Neuronal stem cell (in vitro differentiated cells): Measurements from ENCODE around the gene CCL28.

Source experiments
- DNase-seq: peaks from one replicate; pipeline ENCODE4 v3.0.0-alpha.2; 2013; ENCODE audit warnings: low spot score
- H2AFZ ChIP-seq: one replicate; pipeline ENCODE4 v1.6.1; 2013; ENCODE audit warnings: mild to moderate bottlenecking, low read length, inconsistent platforms
- H2AK5ac ChIP-seq: 2 replicates; pipeline ENCODE4 v1.6.1; 2013; ENCODE audit warnings: low read depth, mild to moderate bottlenecking, inconsistent platforms, low read length, moderate library complexity, mixed read lengths
- H2BK120ac ChIP-seq: 2 replicates; pipeline ENCODE4 v1.6.1; 2013; ENCODE audit warnings: low read depth, mild to moderate bottlenecking, inconsistent platforms, low read length, moderate library complexity, mixed read lengths
- H2BK12ac ChIP-seq: one replicate; pipeline ENCODE4 v1.6.1; 2013; ENCODE audit warnings: low read length, inconsistent platforms
- H2BK15ac ChIP-seq: 2 replicates; pipeline ENCODE4 v1.6.1; 2013; ENCODE audit warnings: mild to moderate bottlenecking, low read length, inconsistent platforms, mixed read lengths
- H2BK5ac ChIP-seq: one replicate; pipeline ENCODE4 v1.6.1; 2013; ENCODE audit warnings: inconsistent platforms, mild to moderate bottlenecking, low read length, moderate library complexity
- H3K14ac ChIP-seq: one replicate; pipeline ENCODE4 v1.6.1; 2013; ENCODE audit warnings: low read length, inconsistent platforms
- H3K18ac ChIP-seq: 2 replicates; pipeline ENCODE4 v1.6.1; 2013; ENCODE audit warnings: low read length, inconsistent platforms
- H3K23ac ChIP-seq: 2 replicates; pipeline ENCODE4 v1.6.1; 2013; ENCODE audit warnings: low read depth, mild to moderate bottlenecking, mixed read lengths, low read length, inconsistent platforms; ENCODE audit not compliant: poor library complexity
- H3K27ac ChIP-seq: replicated peaks from 3 replicates; pipeline ENCODE4 v1.5.1; 2013; ENCODE audit warnings: low read length, inconsistent platforms
- H3K27me3 ChIP-seq, 3 experiments: 2 replicates each; pipeline ENCODE4 v1.6.1; 2013; ENCODE audit warnings: low read length in 3 of 3, mild to moderate bottlenecking in 2 of 3, inconsistent platforms in 1 of 3, low read depth in 1 of 3, mixed read lengths in 1 of 3, moderate library complexity in 1 of 3; ENCODE audit not compliant: control insufficient read depth in 3 of 3, insufficient read depth in 3 of 3
- H3K36me3 ChIP-seq, 2 donors: replicated peaks in 1 of 2; 2 replicates each; pipeline ENCODE4 v1.6.1; 2013; ENCODE audit warnings: low read length in 2 of 2; ENCODE audit not compliant: control insufficient read depth in 2 of 2, insufficient read depth in 2 of 2
- H3K4ac ChIP-seq: 2 replicates; pipeline ENCODE4 v1.6.1; 2013; ENCODE audit warnings: inconsistent platforms, mild to moderate bottlenecking, low read length, moderate library complexity
- H3K4me1 ChIP-seq, 2 donors: 1 replicate in 1 of 2; 2 replicates in 1 of 2; pipeline ENCODE4 v1.6.1; 2013; ENCODE audit warnings: low read length in 2 of 2, low read depth in 1 of 2; ENCODE audit not compliant: control insufficient read depth in 2 of 2, insufficient read depth in 1 of 2
- H3K4me2 ChIP-seq: one replicate; pipeline ENCODE4 v1.6.1; 2013; ENCODE audit warnings: mild to moderate bottlenecking, low read length, inconsistent platforms; ENCODE audit not compliant: insufficient read depth, poor library complexity, severe bottlenecking
- H3K4me3 ChIP-seq, 2 donors: 2 replicates each; pipeline ENCODE4 v1.5.1; 2013; ENCODE audit warnings: low read length in 2 of 2, mild to moderate bottlenecking in 2 of 2, inconsistent platforms in 1 of 2, moderate library complexity in 1 of 2
- H3K79me1 ChIP-seq: one replicate; pipeline ENCODE4 v1.6.1; 2013; ENCODE audit warnings: low read depth, mild to moderate bottlenecking, inconsistent platforms, low read length, moderate library complexity
- H3K9ac ChIP-seq: one replicate; pipeline ENCODE4 v1.6.1; 2013; ENCODE audit warnings: mild to moderate bottlenecking, low read depth, low read length, inconsistent platforms; ENCODE audit not compliant: poor library complexity
- H3K9me3 ChIP-seq, 2 donors: replicated peaks in 1 of 2; 2 replicates each; pipeline versions ENCODE3 to v1.6.1; 2013; ENCODE audit warnings: low read length in 2 of 2, mild to moderate bottlenecking in 2 of 2, inconsistent platforms in 1 of 2, low read depth in 1 of 2, mixed read lengths in 1 of 2, moderate library complexity in 1 of 2; ENCODE audit not compliant: control insufficient read depth in 2 of 2, insufficient read depth in 1 of 2
- H4K8ac ChIP-seq: one replicate; pipeline ENCODE4 v1.6.1; 2013; ENCODE audit warnings: low read depth, mild to moderate bottlenecking, inconsistent platforms, low read length, moderate library complexity
- H4K91ac ChIP-seq: one replicate; pipeline ENCODE4 v1.6.1; 2013; ENCODE audit warnings: low read length, low read depth, mild to moderate bottlenecking, inconsistent platforms; ENCODE audit not compliant: poor library complexity
- WGBS, 2 donors: extraction: QIAGEN DNeasy Blood & Tissue Kit; methylation state at CpG; one replicate each; pipeline ENCODE4 v1.1.7; 2013; ENCODE audit warnings: missing lambda C conversion rate in 2 of 2, mixed read lengths in 1 of 2; ENCODE audit not compliant: insufficient read length in 2 of 2, insufficient replicate concordance in 1 of 2; ENCODE audit errors: extremely low coverage in 2 of 2; 5-methylcytosine and 5-hydroxymethylcytosine counted together

CCL28 gene

DNA sequence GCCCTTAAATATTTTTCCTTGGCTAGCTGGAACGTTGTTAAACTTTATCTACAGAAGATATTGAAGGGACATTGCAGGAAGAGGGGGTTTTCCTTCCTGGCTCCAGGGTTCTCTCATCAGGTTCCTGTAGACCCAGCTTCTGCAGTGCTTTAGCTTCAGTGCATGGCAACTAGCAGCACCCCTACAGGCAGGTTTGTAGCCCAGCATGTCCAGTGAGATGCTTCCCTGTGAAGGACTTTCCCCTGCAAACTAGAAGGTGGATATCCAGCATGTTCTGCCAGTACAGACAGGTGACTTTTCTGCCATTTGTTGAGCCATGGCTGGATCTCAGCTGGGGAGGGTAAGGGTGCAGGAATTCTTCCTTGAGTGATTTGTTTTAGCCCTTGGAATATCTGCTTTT, 10.4 kb downstream of the CCL28 start:
- Histone ChIP-seq H3K23ac (no peak overlapping the region), H3K79me1 (no peaks in the 10 kb centered on the region), H2BK120ac (no peak overlapping the region), H3K27me3 (peaks cover 0 to 14% (median 0%) of the 10 kb centered on the region in 3 experiments), H3K4me2 (no peak overlapping the region), H4K91ac (no peak overlapping the region), H3K4me1 (no peaks in the 10 kb centered on the region), H3K4ac (no peak overlapping the region), H2AK5ac (no peak overlapping the region), H2AFZ (no peak overlapping the region), H3K14ac (no peak overlapping the region), H3K4me3 (no peak overlapping the region), H2BK5ac (no peak overlapping the region), H3K36me3 (no peaks in the 10 kb centered on the region), H3K9me3 (no peaks in the 10 kb centered on the region), H2BK12ac (no peak overlapping the region), H4K8ac (no peak overlapping the region), H3K18ac (no peak overlapping the region), H2BK15ac (no peak overlapping the region), H3K27ac (no peak overlapping the region), H3K9ac (no peak overlapping the region)
- WGBS, 2 donors: no CpG with 5 or more reads among the region's 1 CpG
- no peak for DNase-seq

- Histone ChIP-seq H4K91ac (no peak overlapping the region), H3K27ac (no peak overlapping the region), H3K36me3 (no peaks in the 10 kb centered on the region), H4K8ac (no peak overlapping the region), H2BK12ac (no peak overlapping the region), H2BK5ac (no peak overlapping the region), H2AK5ac (no peak overlapping the region), H3K4me3 (no peak overlapping the region), H3K79me1 (no peaks in the 10 kb centered on the region), H2AFZ (no peak overlapping the region), H3K27me3 (peaks cover 0 to 22% (median 0%) of the 10 kb centered on the region in 3 experiments), H3K14ac (no peak overlapping the region), H3K23ac (no peak overlapping the region), H3K9me3 (no peaks in the 10 kb centered on the region), H3K4me1 (no peaks in the 10 kb centered on the region), H2BK120ac (no peak overlapping the region), H2BK15ac (no peak overlapping the region), H3K4me2 (no peak overlapping the region), H3K4ac (no peak overlapping the region), H3K9ac (no peak overlapping the region), H3K18ac (no peak overlapping the region)
- DNase-seq: no peak
- no CpG with 5 or more reads among the region's 3 CpGs for WGBS, 2 donors
Observed at GRCh38 chr5:43400082-43400481, 12.1 kb downstream of the CCL28 start.

DNA sequence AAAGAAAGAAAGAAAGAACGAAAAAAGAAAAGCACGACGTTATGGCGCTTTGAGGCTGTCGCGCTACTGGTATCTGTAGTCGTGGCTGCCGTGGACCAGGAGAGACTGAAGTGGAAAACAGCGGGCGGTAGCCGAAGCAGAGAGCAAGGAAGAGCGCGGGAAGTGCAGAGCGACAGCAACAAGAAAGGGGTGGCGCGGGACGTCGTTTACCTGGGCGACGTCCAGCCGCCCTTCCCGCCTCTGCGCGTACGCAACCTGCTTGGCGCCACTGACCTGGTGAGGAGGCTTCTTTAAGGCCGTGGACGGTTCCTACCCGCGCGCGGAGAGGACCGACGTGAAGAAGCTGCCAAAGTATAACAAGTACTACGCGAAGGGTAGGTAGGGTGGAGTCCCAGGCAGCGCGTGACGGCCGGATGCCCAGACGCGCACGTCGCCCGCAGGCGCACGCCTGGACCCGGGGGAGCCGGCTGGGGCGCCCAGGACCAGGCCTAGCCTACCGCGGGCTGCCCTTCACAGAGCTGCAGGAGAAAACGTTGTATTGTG, 15.4 kb downstream of the CCL28 start:
- peaks cover 0 to 29% (median 0%) of the 10 kb centered on the region in 3 experiments for H3K27me3 ChIP-seq
- no peak overlapping the region for H2BK5ac ChIP-seq
- peak overlapping the region; percentile 90 for H3K4ac ChIP-seq
- peak overlapping the region; percentile 54 for H2AK5ac ChIP-seq
- H2BK120ac ChIP-seq: no peak overlapping the region
- no peak overlapping the region for H4K91ac ChIP-seq
- no peak for DNase-seq
- H3K27ac ChIP-seq: no peak overlapping the region
- H3K4me2 ChIP-seq: no peak overlapping the region
- H2BK15ac ChIP-seq: no peak overlapping the region
- H3K18ac ChIP-seq: peak overlapping the region; percentile 7
- peak overlapping the region; percentile 44 for H3K14ac ChIP-seq
- H4K8ac ChIP-seq: no peak overlapping the region
- H2AFZ ChIP-seq: peak overlapping the region; percentile 83
- no peaks in the 10 kb centered on the region for H3K9me3 ChIP-seq
- no peaks in the 10 kb centered on the region for H3K4me1 ChIP-seq
- WGBS, 2 donors: no CpG with 5 or more reads among the region's 53 CpGs
- H3K36me3 ChIP-seq: no peaks in the 10 kb centered on the region
- H3K23ac ChIP-seq: peak overlapping the region; percentile 96
- H3K9ac ChIP-seq: peak overlapping the region; percentile 16
- H2BK12ac ChIP-seq: no peak overlapping the region
- H3K79me1 ChIP-seq: no peaks in the 10 kb centered on the region
- peak overlapping the region in 1 of 2 donors; percentile 61 for H3K4me3 ChIP-seq

DNA sequence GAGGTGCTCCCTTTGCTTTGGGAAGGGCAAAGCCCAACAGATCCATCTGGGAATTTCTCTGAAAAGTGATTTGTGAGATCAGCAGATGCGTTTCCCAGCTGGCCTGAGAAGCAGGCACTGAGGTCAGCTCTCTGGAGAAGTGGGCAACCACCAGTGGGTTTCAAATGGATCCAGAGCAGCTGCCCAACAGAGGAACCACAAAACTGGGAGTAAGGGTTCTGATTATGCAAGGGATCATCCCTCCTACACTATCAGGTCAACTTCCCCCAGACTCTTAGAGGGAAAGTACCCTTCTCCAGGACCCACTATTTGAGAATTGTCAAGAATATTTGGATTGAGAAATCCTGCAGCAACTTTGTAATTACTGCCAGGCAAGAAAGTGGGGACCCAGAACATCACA, 21.7 kb downstream of the CCL28 start:
- DNase-seq: no peak
- no peak overlapping the region for H4K8ac ChIP-seq
- H3K4me2 ChIP-seq: no peak overlapping the region
- H2AFZ ChIP-seq: no peak overlapping the region
- H3K27me3 ChIP-seq: peaks cover 0 to 7% (median 0%) of the 10 kb centered on the region in 3 experiments
- H3K23ac ChIP-seq: no peak overlapping the region
- no peaks in the 10 kb centered on the region for H3K9me3 ChIP-seq
- H2AK5ac ChIP-seq: no peak overlapping the region
- H2BK12ac ChIP-seq: no peak overlapping the region
- no peaks in the 10 kb centered on the region for H3K79me1 ChIP-seq
- no peak overlapping the region for H3K27ac ChIP-seq
- no peak overlapping the region for H2BK120ac ChIP-seq
- WGBS, 2 donors: no CpG with 5 or more reads among the region's 1 CpG
- H3K4me3 ChIP-seq: no peak overlapping the region
- H3K4me1 ChIP-seq: no peaks in the 10 kb centered on the region
- no peak overlapping the region for H2BK15ac ChIP-seq
- H2BK5ac ChIP-seq: no peak overlapping the region
- H3K14ac ChIP-seq: no peak overlapping the region
- H3K18ac ChIP-seq: no peak overlapping the region
- H3K4ac ChIP-seq: no peak overlapping the region
- H4K91ac ChIP-seq: no peak overlapping the region
- no peak overlapping the region for H3K9ac ChIP-seq
- H3K36me3 ChIP-seq: no peaks in the 10 kb centered on the region
